Stimulated activated CD8-positive, alpha-beta memory T cell treated with anti-CD3 and anti-CD28 coated beads, Interleukin-12 subunit alpha, Interleukin-12 subunit beta, amount 100 ng/mL, for 24 hours (primary cell): ENCODE data around the gene SLC24A5.

Experiments
- DNase-seq: peaks from one replicate; pipeline ENCODE4 v3.0.0-alpha.2; 2020; ENCODE audit errors: extremely low read depth

SLC24A5 gene

GRCh38 chr15:48120745-48121144 is at the start of gene SLC24A5:
Gene SLC24A5 (plus strand): TSS chr15:48120990. CDS start chr15:48121045, 55 bp downstream.
- DNase-seq = no peak

GRCh38 chr15:48072941-48073340 is 47.8 kb upstream of the SLC24A5 start:
- DNase-seq = no peak

- no peak for DNase-seq
These were observed 46.9 kb upstream of the SLC24A5 start for GRCh38 chr15:48073881-48074280.

GRCh38 chr15:48076454-48076853 is 44.3 kb upstream of the SLC24A5 start:
- no peak for DNase-seq

GRCh38 chr15:48077616-48078184 is 43.1 kb upstream of the SLC24A5 start:
- DNase-seq = no peak

GRCh38 chr15:48084759-48085590 is 35.8 kb upstream of the SLC24A5 start:
- DNase-seq = no peak

- DNase-seq = no peak
These were observed 35.2 kb upstream of the SLC24A5 start for GRCh38 chr15:48085591-48085930.

GRCh38 chr15:48086133-48086532 is 34.7 kb upstream of the SLC24A5 start:
- no peak for DNase-seq

- no peak for DNase-seq
These were observed 34.2 kb upstream of the SLC24A5 start for GRCh38 chr15:48086576-48086975.

- DNase-seq = no peak
These were observed 32.9 kb upstream of the SLC24A5 start for GRCh38 chr15:48087844-48088243.

- DNase-seq = no peak
These were observed 31.1 kb upstream of the SLC24A5 start for GRCh38 chr15:48089702-48090101.

- DNase-seq = no peak
These were observed 30.7 kb upstream of the SLC24A5 start for GRCh38 chr15:48090115-48090514.

GRCh38 chr15:48090666-48091065 is 30.1 kb upstream of the SLC24A5 start:
- no peak for DNase-seq

GRCh38 chr15:48091522-48091921 is 29.3 kb upstream of the SLC24A5 start:
- no peak for DNase-seq

- DNase-seq = no peak
These were observed 24.4 kb upstream of the SLC24A5 start for GRCh38 chr15:48096355-48096786.

- no peak for DNase-seq
These were observed 24.0 kb upstream of the SLC24A5 start for GRCh38 chr15:48096813-48097212.

- no peak for DNase-seq
These were observed 23.5 kb upstream of the SLC24A5 start for GRCh38 chr15:48097264-48097663.

- no peak for DNase-seq
These were observed 19.3 kb upstream of the SLC24A5 start for GRCh38 chr15:48101376-48101961.

- DNase-seq = no peak
These were observed 18.6 kb upstream of the SLC24A5 start for GRCh38 chr15:48102167-48102566.

- no peak for DNase-seq
These were observed 17.1 kb upstream of the SLC24A5 start for GRCh38 chr15:48103647-48104046.

GRCh38 chr15:48105936-48106335 is 14.9 kb upstream of the SLC24A5 start:
- no peak for DNase-seq

- DNase-seq = no peak
These were observed 11.6 kb upstream of the SLC24A5 start for GRCh38 chr15:48109212-48109611.

- DNase-seq = no peak
These were observed 10.8 kb upstream of the SLC24A5 start for GRCh38 chr15:48109856-48110531.
